ENCODE measurements around the gene MASP2.

- TF ChIP-seq, protein P1, sequence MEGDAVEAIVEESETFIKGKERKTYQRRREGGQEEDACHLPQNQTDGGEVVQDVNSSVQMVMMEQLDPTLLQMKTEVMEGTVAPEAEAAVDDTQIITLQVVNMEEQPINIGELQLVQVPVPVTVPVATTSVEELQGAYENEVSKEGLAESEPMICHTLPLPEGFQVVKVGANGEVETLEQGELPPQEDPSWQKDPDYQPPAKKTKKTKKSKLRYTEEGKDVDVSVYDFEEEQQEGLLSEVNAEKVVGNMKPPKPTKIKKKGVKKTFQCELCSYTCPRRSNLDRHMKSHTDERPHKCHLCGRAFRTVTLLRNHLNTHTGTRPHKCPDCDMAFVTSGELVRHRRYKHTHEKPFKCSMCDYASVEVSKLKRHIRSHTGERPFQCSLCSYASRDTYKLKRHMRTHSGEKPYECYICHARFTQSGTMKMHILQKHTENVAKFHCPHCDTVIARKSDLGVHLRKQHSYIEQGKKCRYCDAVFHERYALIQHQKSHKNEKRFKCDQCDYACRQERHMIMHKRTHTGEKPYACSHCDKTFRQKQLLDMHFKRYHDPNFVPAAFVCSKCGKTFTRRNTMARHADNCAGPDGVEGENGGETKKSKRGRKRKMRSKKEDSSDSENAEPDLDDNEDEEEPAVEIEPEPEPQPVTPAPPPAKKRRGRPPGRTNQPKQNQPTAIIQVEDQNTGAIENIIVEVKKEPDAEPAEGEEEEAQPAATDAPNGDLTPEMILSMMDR (IDR thresholded peaks at IDR 0.05), result no peak
- no peak for TF ChIP-seq EZH2 (IDR thresholded peaks at IDR 0.05; ENCODE audit: borderline replicate concordance, insufficient read depth, low read depth, low read length, poor library complexity, severe bottlenecking)
These were observed 60.5 kb downstream of the MASP2 start for GRCh38 chr1:10986525-10986890.
